HG03565 (cell line): ENCODE results near the gene CD5L.

Experiments
- ATAC-seq: cut with Tn5 transposase; IDR thresholded peaks from one replicate; pipeline ENCODE4 v1.9.1; 2021; ENCODE audit warnings: mild to moderate bottlenecking, moderate library complexity; ENCODE audit not compliant: unreplicated experiment

The CD5L gene

GRCh38 chr1:157841708-157842107 lies at the start of gene CD5L:
CD5L (minus strand) TSS chr1:157841808; CDS start chr1:157841701, 107 bp downstream.
- no peak for ATAC-seq

- no peak for ATAC-seq
Measured at GRCh38 chr1:157882580-157882979, 41.0 kb upstream of the CD5L start.

- no peak for ATAC-seq
Measured at GRCh38 chr1:157880621-157881020, 39.0 kb upstream of the CD5L start.

GRCh38 chr1:157878059-157878458 lies 36.5 kb upstream of the CD5L start:
- ATAC-seq, result no peak

- no peak for ATAC-seq
Measured at GRCh38 chr1:157870490-157870889, 28.9 kb upstream of the CD5L start.

GRCh38 chr1:157868654-157869053 lies 27.0 kb upstream of the CD5L start:
- no peak for ATAC-seq

- ATAC-seq, result no peak
Measured at GRCh38 chr1:157862114-157863070, 20.8 kb upstream of the CD5L start.

- ATAC-seq, result peak; percentile 61
Measured at GRCh38 chr1:157856538-157856937, 14.9 kb upstream of the CD5L start.

GRCh38 chr1:157852476-157852875 lies 10.9 kb upstream of the CD5L start:
- ATAC-seq, result no peak

GRCh38 chr1:157849229-157849875 lies 7.7 kb upstream of the CD5L start:
- no peak for ATAC-seq

GRCh38 chr1:157844089-157844830 lies 2.7 kb upstream of the CD5L start:
- ATAC-seq, result no peak

- peak; percentile 63 for ATAC-seq
Measured at GRCh38 chr1:157842939-157843338, 1.3 kb upstream of the CD5L start.

- no peak for ATAC-seq
Measured at GRCh38 chr1:157838966-157839365, 2.6 kb downstream of the CD5L start.

- no peak for ATAC-seq
Measured at GRCh38 chr1:157834430-157834829, 7.2 kb downstream of the CD5L start.

GRCh38 chr1:157833145-157833544 lies 8.5 kb downstream of the CD5L start:
- ATAC-seq, result no peak

- no peak for ATAC-seq
Measured at GRCh38 chr1:157831968-157832626, 9.5 kb downstream of the CD5L start.

- no peak for ATAC-seq
Measured at GRCh38 chr1:157830887-157831286, 10.7 kb downstream of the CD5L start.

GRCh38 chr1:157829711-157830110 lies 11.9 kb downstream of the CD5L start:
- ATAC-seq, result no peak

- ATAC-seq, result no peak
Measured at GRCh38 chr1:157829210-157829609, 12.4 kb downstream of the CD5L start.

- no peak for ATAC-seq
Measured at GRCh38 chr1:157820299-157820698, 21.3 kb downstream of the CD5L start.

- no peak for ATAC-seq
Measured at GRCh38 chr1:157819896-157820295, 21.7 kb downstream of the CD5L start, which contains the start of gene FCRL1. FCRL1 (minus strand) TSS chr1:157820120; CDS start chr1:157820037, 83 bp downstream.
